Prostate gland (tissue), 2 donors: ENCODE data around the gene CDKN2A. TPM values are rescaled to one million over a fixed set of nuclear protein-coding genes. Genes with fewer than 3 reads are reported as not detected.

Experiments used
- DNase-seq: peaks from one replicate; pipeline ENCODE4 v3.0.0-alpha.2; 2019; ENCODE audit warnings: low spot score
- H3K27ac ChIP-seq, 2 donors: fragments of 200-600 bp; sonication (generic); 2 replicates each; pipeline ENCODE4 v1.5.1; 2017 to 2019
- H3K27me3 ChIP-seq: fragments of 200-600 bp; sonication (generic); replicated peaks from 2 replicates; pipeline ENCODE4 v1.5.1; 2019; ENCODE audit not compliant: insufficient read depth
- H3K36me3 ChIP-seq, 2 donors: fragments of 200-600 bp; sonication (generic); 1 replicate in 1 of 2; 2 replicates in 1 of 2; pipeline versions ENCODE4 v1.5.1 to v1.8.1; 2017 to 2019
- H3K4me1 ChIP-seq: fragments of 200-600 bp; sonication (generic); replicated peaks from 2 replicates; pipeline ENCODE4 v1.5.1; 2019
- H3K4me3 ChIP-seq, 2 donors: fragments of 200-600 bp; sonication (generic); 2 replicates each; pipeline ENCODE4 v1.5.1; 2017 to 2019
- H3K9me3 ChIP-seq: fragments of 200-600 bp; sonication (generic); 2 replicates; pipeline ENCODE4 v1.5.1; 2017
- CTCF ChIP-seq, 4 experiments: fragments of 200-600 bp in 2 of 4; fragments of 450-650 bp in 2 of 4; sonication (generic) in 2 of 4; IDR thresholded peaks; 1 replicate in 3 of 4; 2 replicates in 1 of 4; pipeline ENCODE4 v1.5.1; 2016 to 2019; ENCODE audit warnings: antibody characterized with exemption in 4 of 4, mild to moderate bottlenecking in 2 of 4, moderate library complexity in 2 of 4
- POLR2A ChIP-seq: fragments of 450-650 bp; IDR thresholded peaks from one replicate; pipeline ENCODE4 v1.6.1; 2016; ENCODE audit warnings: antibody characterized with exemption, mild to moderate bottlenecking
- POLR2AphosphoS5 ChIP-seq: sonication (generic); formaldehyde crosslinking; IDR thresholded peaks from one replicate; pipeline ENCODE4 v1.6.1; 2017; ENCODE audit warnings: antibody characterized with exemption
- WGBS: methylation state at CpG from one replicate; pipeline ENCODE4 v1.1.5; 2018; 5-methylcytosine and 5-hydroxymethylcytosine counted together
- intact Hi-C: fragments of 100-400 bp; cut with DNase I; formaldehyde crosslinking; loops from one replicate; pipeline ENCODE4 v1.14.2; 2022
- total RNA-seq, 2 donors: library from RNA; depleted of rRNA; stranded (reverse); fragments of >200 nt; gene quantifications; one replicate each; pipeline ENCODE4 v1.1.0, GENCODE V29; 2016

Gene CDKN2A
- total RNA-seq, 2 donors from 2014 or later, result 0.55 to 4.5 TPM

DNA sequence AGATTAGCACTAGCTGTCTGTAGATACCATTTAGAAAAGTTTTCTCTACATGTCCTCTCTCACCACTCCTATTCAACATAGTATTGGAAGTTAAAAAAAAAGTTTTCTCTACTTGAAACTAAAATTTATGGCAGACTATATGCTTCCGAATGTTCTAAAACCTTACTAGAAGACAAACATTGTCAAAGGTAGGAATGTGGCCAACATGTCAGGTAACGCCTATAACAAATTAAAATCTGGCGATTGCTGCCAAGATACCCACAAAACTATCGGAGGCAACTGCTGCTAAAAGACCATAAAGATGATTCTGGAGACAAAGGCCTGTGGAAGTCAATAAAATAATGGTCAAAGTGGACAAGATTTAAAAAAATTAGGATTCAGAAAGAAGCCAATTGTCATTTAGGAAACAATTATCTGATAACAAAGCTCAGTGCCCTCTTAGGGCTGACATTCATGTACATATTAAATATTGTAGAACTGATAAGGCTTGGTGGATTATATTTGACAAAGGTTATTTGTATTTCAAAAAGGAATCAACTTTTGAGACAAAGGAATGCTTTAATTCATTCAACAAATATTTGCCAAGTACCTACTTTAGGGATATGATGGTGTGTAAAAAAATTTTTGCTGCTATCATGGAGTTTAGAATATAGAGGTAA, 52.7 kb downstream of the CDKN2A start:
- Histone ChIP-seq H3K4me3 (no peak overlapping the region), H3K36me3 (no peaks in the 10 kb centered on the region), H3K27ac (no peak overlapping the region), H3K4me1 (no peaks in the 10 kb centered on the region), H3K9me3 (no peaks in the 10 kb centered on the region), H3K27me3 (no peaks in the 10 kb centered on the region)
- 15% methylated on average over 4 of the region's 4 CpGs for WGBS
- DNase-seq, result no peak
- intact Hi-C loops, result no loop called here
- TF ChIP-seq CTCF (IDR thresholded peaks at IDR 0.05) (no peak), POLR2A (no peak), POLR2AphosphoS5 (no peak)

DNA sequence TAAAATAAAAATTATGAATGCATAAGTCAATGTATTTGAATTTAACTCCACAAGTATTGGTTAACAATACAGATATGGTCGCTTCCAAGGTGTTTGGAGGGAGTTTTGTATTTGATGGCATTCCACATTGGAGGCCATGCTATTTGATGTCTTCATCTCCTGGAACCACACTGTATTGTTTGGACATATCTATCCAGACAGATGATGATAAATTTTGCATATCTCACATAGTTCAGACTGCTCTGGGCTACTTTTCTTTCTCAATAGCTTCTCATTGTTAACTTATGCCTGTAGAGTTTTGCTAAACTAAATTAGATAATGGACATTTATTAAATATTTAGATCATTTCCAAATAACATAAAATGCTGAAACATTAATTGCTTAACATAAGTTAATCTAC, 58.0 kb downstream of the CDKN2A start:
- H3K27me3 ChIP-seq, result no peaks in the 10 kb centered on the region
- no peak for DNase-seq

DNA sequence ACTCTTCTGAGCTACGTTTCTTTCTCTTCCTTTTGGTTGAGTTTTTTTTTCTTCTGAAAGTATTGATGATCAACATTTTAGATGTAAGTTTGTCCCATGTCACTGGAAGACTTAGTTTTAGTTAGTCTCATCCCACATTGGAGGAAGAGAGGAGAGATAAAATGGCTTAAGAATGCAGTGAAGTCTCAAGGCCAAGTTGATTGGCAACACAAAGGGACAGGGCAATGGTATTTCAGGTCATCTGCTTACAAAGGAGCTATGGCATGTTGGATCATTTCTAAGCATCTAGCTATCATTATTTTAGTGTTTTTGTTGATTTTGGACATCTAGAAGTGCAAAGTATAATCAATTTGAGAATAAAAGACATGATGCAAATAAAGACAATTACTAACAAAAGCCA, 58.6 kb downstream of the CDKN2A start:
- H3K27me3 ChIP-seq, result no peaks in the 10 kb centered on the region
- DNase-seq, result no peak
- H3K27ac ChIP-seq, result no peak overlapping the region
- 83% methylated on average over 1 of the region's 1 CpG for WGBS
- H3K4me3 ChIP-seq, result no peak overlapping the region
- intact Hi-C loops, result no loop called here
- H3K36me3 ChIP-seq, result no peaks in the 10 kb centered on the region
- no peaks in the 10 kb centered on the region for H3K4me1 ChIP-seq
- no peak for TF ChIP-seq CTCF (IDR thresholded peaks at IDR 0.05)
- TF ChIP-seq POLR2A, result no peak
- no peak for TF ChIP-seq POLR2AphosphoS5
- H3K9me3 ChIP-seq, result no peaks in the 10 kb centered on the region

More for the DNA sequence above, 58.0 kb downstream of the CDKN2A start:
- intact Hi-C loops, result no loop called here
- Histone ChIP-seq H3K4me1 (no peaks in the 10 kb centered on the region), H3K4me3 (no peak overlapping the region), H3K36me3 (no peaks in the 10 kb centered on the region), H3K9me3 (no peaks in the 10 kb centered on the region), H3K27ac (no peak overlapping the region)
- WGBS, result 100% methylated on average over 1 of the region's 1 CpG
- no peak for TF ChIP-seq CTCF (IDR thresholded peaks at IDR 0.05)
- TF ChIP-seq POLR2A, result no peak
- no peak for TF ChIP-seq POLR2AphosphoS5

DNA sequence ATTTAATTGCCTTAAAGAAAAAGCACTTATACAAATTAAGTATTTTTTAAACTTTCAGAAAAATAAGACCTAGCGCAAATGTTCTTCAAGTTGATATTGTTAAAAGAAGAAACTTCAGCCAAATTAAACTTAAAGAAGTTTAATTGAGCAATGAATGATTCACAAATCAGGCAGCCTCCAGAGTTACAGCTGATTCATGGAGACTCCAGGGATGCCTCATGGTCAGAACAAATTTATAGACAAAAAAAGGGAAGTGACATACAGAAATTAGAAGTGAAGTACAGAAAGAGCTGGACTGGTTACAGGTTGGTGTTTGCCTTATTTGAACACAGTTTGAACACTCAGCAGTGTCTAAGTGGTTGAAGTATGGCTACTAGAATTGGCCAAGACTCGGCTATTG, 60.3 kb downstream of the CDKN2A start:
- H3K27me3 ChIP-seq, result no peaks in the 10 kb centered on the region
- TF ChIP-seq CTCF (IDR thresholded peaks at IDR 0.05) (no peak), POLR2AphosphoS5 (no peak), POLR2A (no peak)
- H3K9me3 ChIP-seq, result no peaks in the 10 kb centered on the region
- intact Hi-C loops, result no loop called here
- DNase-seq, result no peak
- no peaks in the 10 kb centered on the region for H3K4me1 ChIP-seq
- H3K36me3 ChIP-seq, result no peaks in the 10 kb centered on the region
- no peak overlapping the region for H3K4me3 ChIP-seq
- 90% methylated on average over 2 of the region's 2 CpGs for WGBS
- H3K27ac ChIP-seq, result no peak overlapping the region

- H3K27ac ChIP-seq, result no peak overlapping the region
- no peak for DNase-seq
- TF ChIP-seq POLR2AphosphoS5, result no peak
- TF ChIP-seq CTCF (IDR thresholded peaks at IDR 0.05), result no peak
- TF ChIP-seq POLR2A, result no peak
- H3K9me3 ChIP-seq, result no peaks in the 10 kb centered on the region
- no peaks in the 10 kb centered on the region for H3K4me1 ChIP-seq
- intact Hi-C loops, result no loop called here
- no peaks in the 10 kb centered on the region for H3K27me3 ChIP-seq
- no peaks in the 10 kb centered on the region for H3K36me3 ChIP-seq
- no peak overlapping the region for H3K4me3 ChIP-seq
Observed at GRCh38 chr9:21933281-21933680, 60.9 kb downstream of the CDKN2A start.
